Neural cell (in vitro differentiated cells): ENCODE results near the gene CCDC148. TPM values are rescaled to one million over a fixed set of nuclear protein-coding genes. Genes with fewer than 3 reads are reported as not detected.

Source experiments
- H2AFZ ChIP-seq: fragments of 200-600, 300-800 bp; sonication (generic), shearing (Covaris generic); 2 replicates; pipeline ENCODE4 v1.6.0; 2014; ENCODE audit warnings: low read depth, mild to moderate bottlenecking, antibody characterized with exemption, low read length, moderate library complexity
- H3F3A ChIP-seq: fragments of 200-600 bp; shearing (Covaris generic); 2 replicates; pipeline ENCODE4 v1.6.1; 2016; ENCODE audit warnings: mild to moderate bottlenecking, moderate library complexity, mixed read lengths, antibody characterized with exemption, low read length; ENCODE audit not compliant: insufficient read depth, poor library complexity, severe bottlenecking
- H3K27ac ChIP-seq: fragments of 200-600, 300-800 bp; sonication (generic), shearing (Covaris generic); 2 replicates; pipeline ENCODE4 v1.5.1; 2014; ENCODE audit warnings: mild to moderate bottlenecking, low read length, moderate library complexity
- H3K27me3 ChIP-seq: fragments of 300-800, 200-600 bp; sonication (generic), shearing (Covaris generic); 2 replicates; pipeline ENCODE4 v1.6.0; 2014; ENCODE audit warnings: mild to moderate bottlenecking, low read depth, low read length, moderate library complexity; ENCODE audit not compliant: insufficient read depth
- H3K36me3 ChIP-seq: fragments of 300-800, 200-600 bp; sonication (generic), shearing (Covaris generic); 2 replicates; pipeline ENCODE4 v1.5.1; 2014; ENCODE audit warnings: mild to moderate bottlenecking, antibody characterized with exemption, low read length, moderate library complexity; ENCODE audit not compliant: insufficient read depth
- H3K4me2 ChIP-seq: fragments of 300-800, 200-600 bp; sonication (generic), shearing (Covaris generic); 2 replicates; pipeline ENCODE4 v1.6.0; 2014; ENCODE audit warnings: mild to moderate bottlenecking, low read length
- H3K4me3 ChIP-seq: fragments of 300-800, 200-600 bp; sonication (generic), shearing (Covaris generic); 2 replicates; pipeline ENCODE4 v1.5.1; 2014; ENCODE audit warnings: mild to moderate bottlenecking, low read length, moderate library complexity
- H3K79me2 ChIP-seq: fragments of 200-600 bp; shearing (Covaris generic); replicated peaks from 2 replicates; pipeline ENCODE4 v1.6.0; 2014; ENCODE audit warnings: mild to moderate bottlenecking, low read length, moderate library complexity; ENCODE audit not compliant: insufficient read depth
- H3K9ac ChIP-seq: fragments of 300-800, 200-600 bp; sonication (generic), shearing (Covaris generic); 2 replicates; pipeline ENCODE4 v1.6.1; 2016; ENCODE audit warnings: mild to moderate bottlenecking, low read length, mixed read lengths
- H3K9me2 ChIP-seq: fragments of 200-600 bp; shearing (Covaris generic); 2 replicates; pipeline ENCODE4 v1.6.1; 2016; ENCODE audit warnings: mild to moderate bottlenecking, low read length, mixed read lengths; ENCODE audit not compliant: insufficient read depth
- H3K9me3 ChIP-seq: fragments of 200-600, 300-800 bp; sonication (generic), shearing (Covaris generic); 2 replicates; pipeline ENCODE4 v1.6.1; 2016; ENCODE audit warnings: mild to moderate bottlenecking, mixed run types, low read length, moderate library complexity, mixed read lengths
- H4K20me1 ChIP-seq: fragments of 200-600 bp; shearing (Covaris generic); 2 replicates; pipeline ENCODE4 v1.6.1; 2016; ENCODE audit warnings: mild to moderate bottlenecking, mixed run types; ENCODE audit not compliant: insufficient read depth
- CTCF ChIP-seq: fragments of 450-650 bp; IDR thresholded peaks from 2 replicates; pipeline ENCODE4 v1.5.1; 2014; ENCODE audit warnings: antibody characterized with exemption, mild to moderate bottlenecking, moderate library complexity; ENCODE audit not compliant: poor library complexity, severe bottlenecking
- EP300 ChIP-seq: fragments of 450-650 bp; conservative IDR thresholded peaks from 2 replicates; pipeline ENCODE4 v1.6.1; 2014; ENCODE audit warnings: antibody characterized with exemption, mild to moderate bottlenecking, moderate library complexity; ENCODE audit not compliant: poor library complexity, severe bottlenecking
- EZH2 ChIP-seq: fragments of 200-600, 300-800 bp; shearing (Covaris generic), sonication (generic); IDR thresholded peaks from 2 replicates; pipeline ENCODE4 v1.6.1; 2014; ENCODE audit warnings: antibody characterized with exemption, low read length, borderline replicate concordance, mild to moderate bottlenecking; ENCODE audit not compliant: insufficient read depth, poor library complexity, severe bottlenecking
- MXI1 ChIP-seq: fragments of 450-650 bp; conservative IDR thresholded peaks from 2 replicates; pipeline ENCODE4 v1.6.1; 2014; ENCODE audit warnings: antibody characterized with exemption, mild to moderate bottlenecking; ENCODE audit not compliant: poor library complexity, severe bottlenecking
- POLR2AphosphoS5 ChIP-seq: IDR thresholded peaks from 2 replicates; pipeline ENCODE4 v1.6.1; 2012
- RAD21 ChIP-seq: fragments of 450-650 bp; conservative IDR thresholded peaks from 2 replicates; pipeline ENCODE4 v1.6.1; 2014; ENCODE audit warnings: antibody characterized with exemption, mild to moderate bottlenecking, moderate library complexity
- REST ChIP-seq: IDR thresholded peaks from 2 replicates; pipeline ENCODE4 v1.6.1; 2012; ENCODE audit warnings: borderline replicate concordance
- SMC3 ChIP-seq: fragments of 450-650 bp; conservative IDR thresholded peaks from 2 replicates; pipeline ENCODE4 v1.6.1; 2014; ENCODE audit warnings: antibody characterized with exemption, mild to moderate bottlenecking, moderate library complexity; ENCODE audit not compliant: poor library complexity
- TAF1 ChIP-seq: IDR thresholded peaks from 2 replicates; pipeline ENCODE4 v1.6.1; 2012; ENCODE audit warnings: low read depth
- polyA plus RNA-seq: library from polyadenylated mRNA; depleted of rRNA; stranded (reverse); fragments of >200 nt; gene quantifications from 2 replicates; pipeline ENCODE4 v1.2.3, GENCODE V29; 2014

CCDC148 gene
- polyA plus RNA-seq, 1 donor from 2014 or later, result 1.8 TPM

GRCh38 chr2:158504088-158504487, 47.5 kb upstream of the CCDC148 start:
- no peak for TF ChIP-seq EP300
- no peak for TF ChIP-seq EZH2
- TF ChIP-seq CTCF, result no peak
- no peaks in the 10 kb centered on the region for H3K36me3 ChIP-seq
- no peaks in the 10 kb centered on the region for H3K27me3 ChIP-seq
- no peaks in the 10 kb centered on the region for H4K20me1 ChIP-seq
- H3F3A ChIP-seq, result no peaks in the 10 kb centered on the region
- H3K9me3 ChIP-seq, result no peaks in the 10 kb centered on the region
- no peak overlapping the region for H3K4me3 ChIP-seq
- no peak overlapping the region for H2AFZ ChIP-seq
- H3K4me2 ChIP-seq, result no peak overlapping the region
- H3K9me2 ChIP-seq, result no peaks in the 10 kb centered on the region
- H3K79me2 ChIP-seq, result no peaks in the 10 kb centered on the region
- H3K27ac ChIP-seq, result no peak overlapping the region
- H3K9ac ChIP-seq, result no peak overlapping the region

- no peaks in the 10 kb centered on the region for H3K27me3 ChIP-seq
- no peaks in the 10 kb centered on the region for H3K9me2 ChIP-seq
- H2AFZ ChIP-seq, result no peak overlapping the region
- no peaks in the 10 kb centered on the region for H3K9me3 ChIP-seq
- H3K4me2 ChIP-seq, result no peak overlapping the region
- H3K9ac ChIP-seq, result no peak overlapping the region
- H3K36me3 ChIP-seq, result no peaks in the 10 kb centered on the region
- H4K20me1 ChIP-seq, result no peaks in the 10 kb centered on the region
- TF ChIP-seq TAF1 (no peak), REST (no peak), MXI1 (no peak)
- no peak overlapping the region for H3K27ac ChIP-seq
- H3K4me3 ChIP-seq, result no peak overlapping the region
- H3K79me2 ChIP-seq, result no peaks in the 10 kb centered on the region
- no peaks in the 10 kb centered on the region for H3F3A ChIP-seq
Measured at GRCh38 chr2:158502974-158503373, 46.4 kb upstream of the CCDC148 start.

- Histone ChIP-seq H3K36me3 (no peaks in the 10 kb centered on the region), H3F3A (no peaks in the 10 kb centered on the region), H3K4me3 (no peak overlapping the region), H3K9me2 (no peaks in the 10 kb centered on the region), H2AFZ (no peak overlapping the region), H3K9me3 (no peaks in the 10 kb centered on the region), H4K20me1 (no peaks in the 10 kb centered on the region), H3K79me2 (no peaks in the 10 kb centered on the region), H3K4me2 (no peak overlapping the region), H3K27me3 (no peaks in the 10 kb centered on the region), H3K9ac (no peak overlapping the region), H3K27ac (no peak overlapping the region)
- no peak for TF ChIP-seq SMC3
- no peak for TF ChIP-seq POLR2AphosphoS5
- TF ChIP-seq EZH2, result no peak
- no peak for TF ChIP-seq REST
- no peak for TF ChIP-seq CTCF
- TF ChIP-seq TAF1, result no peak
- no peak for TF ChIP-seq MXI1
- TF ChIP-seq RAD21, result no peak
- no peak for TF ChIP-seq EP300
Measured at GRCh38 chr2:158501301-158501700, 44.7 kb upstream of the CCDC148 start.
